NCI-H69 (cell line): ENCODE results near the gene DNAH1.
"Not testable (repeated sequence)": the region's sequence is repeated elsewhere in the genome, so short reads cannot be mapped to it uniquely, and the experiment has no call there.

Experiments
- DNase-seq: peaks from one replicate; lab custom pipeline; 2025; lab: John Stamatoyannopoulos, UW

DNAH1 gene

GRCh38 chr3:52315977-52316764 lies at the start of gene DNAH1:
Gene DNAH1 (plus strand): TSS chr3:52316319. CDS start chr3:52322443, 6,124 bp downstream.
- DNase-seq, result peak; percentile 5

- DNase-seq, result no peak
These were observed 48.1 kb upstream of the DNAH1 start for GRCh38 chr3:52268036-52268435.

- no peak for DNase-seq
These were observed 46.3 kb upstream of the DNAH1 start for GRCh38 chr3:52269776-52270175.

GRCh38 chr3:52270252-52270754 lies 45.8 kb upstream of the DNAH1 start:
- no peak for DNase-seq

- not testable (repeated sequence) for DNase-seq
These were observed 43.9 kb upstream of the DNAH1 start for GRCh38 chr3:52272172-52272571.

GRCh38 chr3:52272831-52273230 lies 43.3 kb upstream of the DNAH1 start:
- DNase-seq, result no peak

- not testable (repeated sequence) for DNase-seq
These were observed 41.3 kb upstream of the DNAH1 start for GRCh38 chr3:52274781-52275180.

GRCh38 chr3:52277071-52277964 lies 38.8 kb upstream of the DNAH1 start:
- peak; percentile 64 for DNase-seq

- DNase-seq, result peak; percentile 69
These were observed 38.1 kb upstream of the DNAH1 start for GRCh38 chr3:52277972-52278509.

GRCh38 chr3:52278510-52279069 lies 37.5 kb upstream of the DNAH1 start, which contains the start of gene WDR82:
Gene WDR82 (minus strand): TSS chr3:52278649. CDS start chr3:52278361, 288 bp downstream.
- DNase-seq, result peak; percentile 94

- peak; percentile 50 for DNase-seq
These were observed 36.5 kb upstream of the DNAH1 start for GRCh38 chr3:52279596-52279995.

- DNase-seq, result peak; percentile 90
These were observed 36.1 kb upstream of the DNAH1 start for GRCh38 chr3:52280050-52280461.

GRCh38 chr3:52281981-52282801 lies 33.9 kb upstream of the DNAH1 start:
- DNase-seq, result no peak

- DNase-seq, result no peak
These were observed 32.8 kb upstream of the DNAH1 start for GRCh38 chr3:52283306-52283705.

- not testable (repeated sequence) for DNase-seq
These were observed 32.1 kb upstream of the DNAH1 start for GRCh38 chr3:52284051-52284450.

GRCh38 chr3:52286777-52287110 lies 29.4 kb upstream of the DNAH1 start:
- DNase-seq, result no peak

- no peak for DNase-seq
These were observed 27.4 kb upstream of the DNAH1 start for GRCh38 chr3:52288674-52289073.

- no peak for DNase-seq
These were observed 26.8 kb upstream of the DNAH1 start for GRCh38 chr3:52289338-52289746.

- DNase-seq, result no peak
These were observed 26.1 kb upstream of the DNAH1 start for GRCh38 chr3:52289747-52290595.
